ENCODE results near the gene CDK18.

CDK18 gene

DNA sequence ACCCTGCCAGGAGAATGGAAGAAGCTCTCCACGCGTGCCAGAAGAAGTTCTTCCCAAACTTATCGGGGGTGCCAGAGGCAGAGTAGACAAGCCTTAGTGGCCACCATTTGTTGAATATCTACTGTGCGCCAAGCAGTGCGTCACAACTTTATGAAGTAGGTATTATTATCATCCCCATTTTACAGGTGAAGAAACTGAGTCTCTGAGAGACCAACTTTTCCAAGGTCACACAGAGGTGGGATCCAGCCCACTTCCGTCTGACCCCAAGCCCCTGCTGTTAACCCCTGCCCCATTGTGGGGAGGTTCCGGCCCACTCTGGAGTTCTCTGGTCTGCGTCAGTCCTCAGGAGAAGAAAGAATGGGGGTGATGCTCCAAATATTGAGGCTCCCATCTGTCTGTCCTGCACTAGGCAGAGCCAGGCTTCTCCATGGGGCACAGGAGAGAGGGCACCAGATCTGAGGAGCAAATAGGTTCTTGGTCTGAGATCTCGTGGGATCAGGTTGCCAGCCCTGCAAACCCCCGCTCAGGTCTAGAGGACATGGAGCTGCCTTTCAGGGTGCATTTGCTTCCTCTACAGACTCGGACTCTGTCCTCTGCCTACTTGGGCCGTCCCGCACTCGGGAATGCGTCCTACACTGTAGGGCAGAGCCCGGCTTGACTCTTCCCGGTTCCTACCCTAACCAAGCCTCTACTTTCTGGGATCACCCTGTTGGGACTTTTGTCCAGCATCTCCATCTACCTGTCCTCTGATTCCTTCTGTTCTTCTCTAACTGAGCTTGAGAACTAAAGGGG is 2.1 kb downstream of the CDK18 start:
- no peak for DNase-seq

DNA sequence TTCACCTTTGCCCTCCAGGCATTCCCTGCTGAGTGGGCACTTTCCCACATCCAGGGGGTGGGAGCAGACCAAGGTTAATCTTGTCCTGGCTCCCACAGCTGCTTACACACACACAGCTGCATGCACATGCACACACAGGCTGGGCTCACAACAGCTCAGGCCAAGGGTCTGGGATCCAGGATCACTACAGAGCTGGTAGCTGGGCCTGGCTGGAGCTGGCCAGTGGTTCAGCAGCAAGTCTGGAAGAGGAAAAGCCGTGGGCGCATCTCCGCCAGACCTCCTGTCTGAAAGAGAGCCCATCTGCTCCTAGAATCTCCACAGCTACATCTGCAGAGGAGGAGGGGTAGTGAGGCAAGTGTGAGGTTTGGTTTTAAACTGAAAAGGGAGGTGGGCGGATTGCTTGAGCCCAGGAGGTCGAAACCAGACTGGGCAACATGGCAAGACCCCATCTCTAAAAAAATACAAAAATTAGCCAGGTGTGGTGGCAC is 3.8 kb downstream of the CDK18 start:
- DNase-seq = no peak

DNA sequence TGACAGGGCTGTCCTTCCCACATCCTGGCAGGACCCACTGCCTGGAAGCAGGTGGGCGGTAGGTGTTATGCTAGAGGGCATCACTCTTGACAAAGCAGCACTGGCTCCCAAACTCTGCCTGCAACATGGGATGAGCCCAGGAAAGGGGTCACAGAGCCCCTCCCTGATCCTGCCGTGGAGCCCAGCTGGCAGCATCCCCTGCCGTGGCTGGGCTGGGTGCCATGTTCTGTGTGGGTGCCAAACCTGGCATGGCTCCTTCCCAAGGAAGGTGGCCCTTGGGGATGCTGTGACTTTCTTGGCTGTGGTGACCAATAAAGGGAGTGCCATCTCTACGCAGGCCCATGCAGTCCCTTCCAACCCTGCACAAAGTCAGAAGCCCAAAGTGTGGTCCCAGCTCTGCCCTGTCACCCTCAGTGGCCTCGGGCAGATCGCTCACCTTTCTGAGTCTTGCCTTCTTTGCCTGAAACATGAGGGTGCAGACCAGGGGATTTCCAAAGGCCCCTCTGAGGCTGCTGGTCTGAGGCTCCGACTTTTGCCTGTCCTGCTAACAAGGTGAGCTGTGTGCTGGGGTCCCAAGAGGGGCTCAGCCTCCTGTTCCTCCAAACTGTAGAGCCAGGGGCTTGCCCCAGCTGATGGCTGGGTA is 6.0 kb downstream of the CDK18 start:
- no peak for DNase-seq

DNA sequence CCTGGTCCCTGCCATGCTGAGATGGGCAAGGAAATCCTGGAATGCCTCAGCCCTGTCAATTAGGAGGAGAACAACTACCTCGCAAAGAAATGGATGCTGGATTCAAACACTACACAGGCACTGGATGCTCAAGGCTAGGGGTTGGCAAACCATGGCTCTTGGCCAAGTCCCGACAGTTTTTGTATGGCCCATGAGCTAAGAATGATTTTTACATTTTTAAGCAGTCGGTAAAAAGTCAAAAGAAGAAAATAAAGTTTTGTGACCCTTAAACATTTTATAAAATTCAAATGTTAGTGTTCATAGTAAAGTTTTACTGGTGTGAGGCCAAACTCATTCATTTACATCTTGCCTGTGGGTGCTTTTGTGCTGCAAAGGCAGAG is 6.5 kb downstream of the CDK18 start:
- DNase-seq = no peak

DNA sequence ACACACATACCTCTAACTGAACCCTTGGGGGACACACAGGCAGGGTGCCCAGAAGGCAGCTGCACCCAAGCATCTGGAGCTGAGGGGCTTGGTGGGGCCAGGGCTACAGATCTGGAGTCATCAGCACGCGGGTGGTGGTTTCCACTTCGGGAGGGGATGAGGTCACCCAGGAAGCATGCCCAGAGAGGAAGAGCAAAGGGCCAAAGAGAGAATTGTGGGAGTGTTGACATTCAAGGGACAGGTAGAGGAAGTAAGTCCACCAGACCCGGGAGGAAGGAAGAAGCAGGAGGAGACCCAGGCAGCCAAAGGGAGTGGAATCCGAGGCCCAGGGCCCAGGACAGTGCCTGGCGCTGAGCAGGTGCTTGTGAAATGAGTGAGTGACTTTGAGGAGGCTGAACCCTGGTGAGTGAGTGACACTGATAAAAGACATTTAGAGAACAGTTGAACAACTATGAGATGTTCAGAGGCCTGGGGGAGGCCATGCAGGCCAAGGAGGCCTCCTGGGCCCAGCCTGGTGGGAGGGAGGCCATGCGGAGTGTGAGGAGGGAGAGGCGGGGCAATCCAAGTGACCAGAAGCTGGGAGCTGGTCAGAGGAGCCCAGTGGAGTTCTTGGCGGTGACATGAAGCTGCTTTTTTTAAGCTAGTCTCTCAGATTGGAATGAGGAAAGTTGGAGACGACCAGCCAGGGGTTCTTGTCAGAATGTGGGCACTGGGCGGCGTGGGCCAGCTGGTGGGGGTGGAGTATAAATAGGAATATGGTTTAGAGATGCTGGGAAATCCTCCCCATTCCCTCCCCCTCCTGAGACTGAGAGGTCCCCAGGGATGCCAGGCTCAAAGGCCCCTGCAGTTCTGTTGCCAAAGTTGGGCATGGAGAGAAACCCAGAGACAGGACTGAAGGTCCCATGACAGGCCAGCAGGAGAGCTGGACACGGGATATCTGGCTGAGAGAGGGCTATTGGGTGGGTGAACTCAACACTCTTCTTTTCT is 7.9 kb downstream of the CDK18 start:
- DNase-seq = no peak

DNA sequence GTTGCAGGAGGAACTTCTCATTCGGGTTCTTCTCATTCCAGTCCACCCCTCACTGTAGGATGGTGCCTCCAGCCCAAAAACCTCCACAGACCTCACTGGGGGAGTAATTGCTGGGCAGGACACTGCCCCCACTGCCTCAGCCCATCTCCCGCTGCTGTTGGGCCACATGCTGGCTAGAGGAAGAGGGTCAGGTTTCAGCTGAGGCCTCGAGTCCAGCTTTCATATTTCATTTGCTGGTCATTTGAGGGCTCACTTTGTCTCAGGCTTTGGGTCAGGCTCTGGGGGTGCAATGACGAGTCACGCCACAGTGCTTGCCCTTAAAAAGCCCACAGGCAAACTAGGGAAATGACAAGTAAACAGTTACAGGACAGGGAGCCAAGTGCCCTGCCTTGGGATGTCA is 9.3 kb downstream of the CDK18 start:
- no peak for DNase-seq

DNA sequence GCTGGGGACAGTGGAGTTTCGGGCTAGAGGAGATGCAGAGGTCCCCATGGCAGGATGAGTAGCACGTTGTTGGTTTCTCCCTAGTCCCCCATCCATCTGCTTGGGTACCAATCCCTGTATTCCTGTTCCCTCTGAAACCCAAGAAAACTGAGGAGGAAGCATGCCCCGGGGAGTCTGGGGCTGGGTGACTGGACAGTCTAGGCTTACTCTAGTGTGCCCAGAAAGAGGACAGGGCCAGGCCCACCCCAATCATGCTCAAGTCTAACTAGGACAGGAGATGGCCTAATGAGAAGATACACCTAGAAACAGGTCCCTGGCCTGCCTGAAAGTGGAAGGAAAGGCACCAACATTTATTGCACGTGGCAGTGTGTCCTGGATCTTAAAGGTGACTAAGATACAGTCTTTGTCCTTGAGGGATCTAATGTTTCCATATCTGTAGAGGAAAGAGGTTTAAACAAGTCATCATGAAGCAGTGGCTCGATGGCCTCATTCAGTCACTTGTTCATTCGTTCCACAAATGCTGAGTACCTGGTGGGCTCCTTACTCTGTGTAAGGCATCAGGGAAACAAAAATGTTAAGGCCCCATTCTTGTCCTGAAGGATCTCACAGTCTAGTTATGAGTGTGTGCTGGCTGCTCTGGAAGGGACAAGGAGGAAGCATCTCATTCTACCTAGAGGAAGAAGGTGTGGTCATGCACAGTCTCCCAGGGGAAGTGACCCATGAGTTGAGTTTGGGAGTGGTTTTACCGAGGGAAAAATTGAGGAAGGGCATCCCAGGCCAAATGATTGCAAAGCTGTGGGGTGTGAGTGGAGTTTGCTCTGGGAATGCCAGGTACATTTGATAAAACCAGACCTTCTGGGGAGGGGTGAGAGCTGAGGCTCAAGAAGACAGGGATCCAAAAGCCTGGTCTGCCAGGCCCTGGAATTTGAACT is 10.0 kb downstream of the CDK18 start:
- no peak for DNase-seq

DNA sequence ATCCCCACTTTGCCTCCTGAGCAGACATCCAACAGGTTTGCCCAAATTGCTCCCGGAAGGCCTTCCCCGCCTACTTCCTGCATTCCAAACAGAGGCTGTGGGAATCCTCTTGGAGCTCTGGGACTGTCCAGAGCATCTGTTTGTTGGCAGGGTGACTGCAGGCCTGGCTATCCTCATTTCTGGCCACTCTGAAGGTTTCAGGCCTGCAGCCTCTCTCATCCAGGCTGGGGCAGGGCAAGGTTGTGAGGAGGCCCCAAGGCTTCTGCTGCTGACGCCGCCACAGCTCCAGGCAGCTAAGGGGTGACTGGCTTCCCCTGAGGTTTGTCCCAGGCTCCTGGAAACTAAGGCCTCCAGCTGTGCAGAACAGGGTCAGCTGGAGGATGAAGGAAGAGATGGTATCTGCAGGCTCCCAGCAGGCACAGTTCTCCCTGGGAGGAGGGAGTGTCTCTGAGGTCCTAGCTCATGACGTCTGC is 11.3 kb downstream of the CDK18 start:
- no peak for DNase-seq

DNA sequence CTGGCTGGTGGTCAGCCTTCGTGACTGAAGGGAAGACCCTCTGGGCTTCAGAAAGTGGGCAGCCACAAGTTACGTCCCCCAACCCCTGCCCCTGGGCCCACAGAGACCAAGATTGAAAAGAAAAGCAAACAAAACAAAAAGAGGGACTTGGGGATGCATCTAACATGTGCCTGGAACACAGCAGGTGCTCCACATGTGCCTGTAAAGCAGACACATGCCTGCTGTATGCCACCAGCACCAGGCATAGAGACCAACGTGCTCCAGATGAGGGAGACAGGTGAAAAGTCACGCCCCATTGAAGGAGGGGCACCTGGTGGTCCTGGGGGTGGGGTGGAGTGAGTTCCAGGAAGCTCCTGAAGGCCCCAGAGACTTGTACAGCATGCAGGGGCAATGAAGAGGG is 11.9 kb downstream of the CDK18 start:
- DNase-seq = no peak

DNA sequence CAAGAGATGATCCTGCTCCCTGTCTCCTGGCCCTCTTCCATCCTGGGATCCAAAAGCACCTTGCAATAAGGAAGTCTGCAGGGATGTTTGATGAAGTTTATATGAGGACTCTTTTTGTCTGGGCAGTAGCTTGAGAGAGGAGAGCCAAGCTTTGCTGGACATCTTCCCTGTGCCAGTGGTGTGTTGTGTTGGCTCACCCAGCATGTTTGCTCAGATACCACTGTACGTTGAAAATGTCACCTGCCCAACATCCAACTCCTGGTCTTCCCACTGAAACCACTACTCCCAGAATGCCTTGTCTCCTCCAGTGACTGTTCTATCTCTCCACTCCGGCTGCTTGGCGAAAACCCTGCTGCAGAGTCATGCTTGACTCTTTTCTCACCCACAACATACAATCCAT is 12.8 kb downstream of the CDK18 start:
- no peak for DNase-seq

DNA sequence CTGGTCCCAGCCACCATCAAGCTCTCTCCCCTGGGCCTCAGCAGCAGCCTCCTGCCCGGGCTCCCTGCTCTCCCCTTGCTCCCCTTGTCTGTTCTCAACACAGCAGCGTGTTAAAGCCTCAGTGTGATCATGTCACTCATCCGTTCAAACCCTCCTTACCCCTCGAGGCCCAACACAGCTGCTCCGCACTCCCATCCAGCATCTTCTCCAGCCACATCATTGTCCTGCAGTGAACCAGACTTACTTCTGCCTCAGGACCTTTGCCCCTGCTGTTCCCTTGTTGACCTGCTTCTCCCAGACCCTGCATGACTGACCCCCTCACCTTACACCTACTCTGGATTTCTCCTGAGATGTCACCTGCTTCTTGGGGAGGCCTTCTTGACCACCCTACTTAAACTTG is 13.3 kb downstream of the CDK18 start:
- DNase-seq = no peak

DNA sequence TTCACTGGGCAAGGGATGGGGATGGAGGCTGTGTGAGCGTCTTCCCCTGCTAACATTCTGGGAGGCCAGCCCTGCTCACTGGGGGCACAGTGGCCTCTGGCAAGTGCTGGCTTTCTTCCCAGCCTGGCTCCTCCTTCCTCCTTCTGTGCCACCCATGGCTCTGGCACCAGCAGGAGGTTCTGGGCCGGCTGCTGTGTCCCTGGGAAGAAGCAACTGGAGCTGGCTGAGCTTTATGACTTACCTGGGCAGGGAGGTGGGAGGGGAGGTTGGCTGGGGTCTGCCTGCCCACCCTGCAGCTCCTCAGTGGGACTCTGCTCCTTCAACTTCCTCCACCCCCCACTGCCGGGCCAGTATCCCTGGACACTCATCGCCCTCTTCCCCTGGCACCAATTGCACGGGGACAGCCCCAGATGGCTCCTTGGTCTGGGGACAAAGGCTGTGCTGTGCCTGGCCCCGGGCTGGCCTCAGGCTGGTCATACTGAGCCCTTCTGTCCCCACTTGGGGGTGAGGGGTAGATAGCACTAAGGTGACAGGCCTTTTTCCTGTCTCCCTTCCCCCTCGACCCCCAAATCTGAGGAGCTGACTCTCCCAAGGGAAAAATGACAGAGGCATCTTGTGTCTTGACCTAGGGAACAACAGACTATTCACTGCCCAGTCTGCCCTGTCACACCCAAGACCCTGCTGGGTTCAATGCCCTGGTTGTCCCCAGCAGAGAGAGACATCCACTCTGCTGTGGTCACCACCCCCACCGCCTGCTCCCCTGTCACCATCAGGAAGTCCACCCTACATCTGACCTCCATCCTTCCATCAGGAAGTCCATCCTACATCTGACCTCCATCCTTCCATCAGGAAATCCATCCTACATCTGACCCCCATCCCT is 14.4 kb downstream of the CDK18 start:
- no peak for DNase-seq

DNA sequence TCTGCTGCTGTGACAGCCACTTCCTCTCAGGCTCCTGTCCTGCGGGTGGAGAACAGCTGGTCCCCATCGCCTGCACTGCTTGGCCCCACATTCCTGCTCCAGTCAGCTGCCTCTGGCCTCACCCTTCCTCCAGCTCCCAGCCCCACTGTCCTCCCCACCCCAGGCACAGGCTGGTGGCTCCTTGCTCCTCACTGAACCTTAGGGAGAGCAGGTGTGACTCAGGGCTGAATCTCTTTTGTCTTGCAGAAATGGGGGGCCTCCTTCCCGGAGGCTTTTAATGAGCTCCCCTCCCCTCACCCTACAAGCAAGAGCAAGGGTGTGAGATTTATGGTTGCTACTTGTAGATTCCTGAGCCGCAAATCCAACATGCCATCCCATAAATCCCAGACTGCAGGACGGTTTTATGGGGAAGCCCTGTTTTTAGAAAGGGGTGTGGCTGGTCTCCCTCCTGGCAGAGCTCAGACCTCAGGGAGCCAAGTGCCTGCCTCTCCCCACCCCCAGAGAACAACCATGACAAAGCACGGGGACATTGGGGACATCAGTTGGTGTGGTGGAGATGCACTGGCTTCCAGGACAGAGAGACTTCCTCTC is 15.2 kb downstream of the CDK18 start:
- no peak for DNase-seq

DNA sequence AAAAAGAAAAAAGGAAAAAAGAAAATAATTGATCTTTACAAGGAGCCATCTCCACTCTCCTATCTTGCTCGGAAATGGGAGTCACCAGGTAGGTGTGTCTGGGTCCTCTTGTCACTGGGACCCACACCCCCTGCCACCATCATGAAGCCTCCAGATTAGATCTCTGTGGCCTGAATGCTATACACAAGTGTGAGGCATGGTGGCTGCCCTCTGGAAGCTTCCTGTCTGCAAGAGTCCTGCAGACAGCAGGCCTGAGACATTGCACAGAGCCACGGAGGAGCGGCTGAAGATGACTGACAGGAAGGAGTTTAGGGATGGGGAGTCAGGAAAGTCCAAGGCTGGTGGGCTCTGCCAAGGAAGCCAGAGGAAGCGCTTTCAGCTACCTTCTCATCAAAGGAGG is 16.2 kb downstream of the CDK18 start:
- DNase-seq = no peak

DNA sequence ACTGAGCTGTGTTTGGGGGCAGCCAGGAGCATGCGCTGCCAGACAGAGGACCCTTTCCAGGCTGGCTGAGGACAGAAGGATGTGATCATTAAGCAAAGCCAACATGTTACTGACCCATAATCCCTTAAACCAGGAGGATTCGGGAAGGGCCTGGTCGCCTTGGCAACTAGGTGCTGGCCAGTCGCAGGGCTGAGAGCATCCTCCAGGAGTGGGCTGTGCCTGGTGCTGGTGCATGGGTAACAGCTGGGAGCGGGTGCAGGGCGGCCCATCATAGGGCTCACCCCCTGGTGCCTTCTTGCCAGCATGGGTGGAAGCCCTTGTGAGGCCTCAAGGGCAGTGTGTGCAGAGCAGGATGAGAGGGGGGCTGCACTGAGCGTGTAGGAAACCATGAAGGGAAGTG is 17.2 kb downstream of the CDK18 start:
- no peak for DNase-seq

DNA sequence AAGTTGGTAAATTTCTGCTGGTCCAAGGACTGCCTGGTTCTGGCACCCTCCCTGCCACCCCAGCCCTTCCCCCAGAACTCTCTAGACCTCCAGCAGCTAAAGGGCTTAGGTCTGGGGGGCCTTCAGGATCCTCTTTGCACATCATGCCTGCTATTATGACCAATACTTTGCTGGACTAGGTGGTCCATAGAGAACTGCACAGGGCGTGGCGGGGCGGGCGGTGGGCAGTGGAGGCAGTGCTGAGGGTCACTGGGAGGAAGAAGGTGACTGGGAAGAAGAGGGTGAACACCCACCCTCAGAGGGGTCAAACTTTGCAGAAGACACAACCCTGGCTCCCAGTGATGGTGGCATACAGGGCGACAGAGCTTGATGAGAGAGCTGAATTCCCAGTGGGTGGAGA is 18.2 kb downstream of the CDK18 start:
- no peak for DNase-seq

DNA sequence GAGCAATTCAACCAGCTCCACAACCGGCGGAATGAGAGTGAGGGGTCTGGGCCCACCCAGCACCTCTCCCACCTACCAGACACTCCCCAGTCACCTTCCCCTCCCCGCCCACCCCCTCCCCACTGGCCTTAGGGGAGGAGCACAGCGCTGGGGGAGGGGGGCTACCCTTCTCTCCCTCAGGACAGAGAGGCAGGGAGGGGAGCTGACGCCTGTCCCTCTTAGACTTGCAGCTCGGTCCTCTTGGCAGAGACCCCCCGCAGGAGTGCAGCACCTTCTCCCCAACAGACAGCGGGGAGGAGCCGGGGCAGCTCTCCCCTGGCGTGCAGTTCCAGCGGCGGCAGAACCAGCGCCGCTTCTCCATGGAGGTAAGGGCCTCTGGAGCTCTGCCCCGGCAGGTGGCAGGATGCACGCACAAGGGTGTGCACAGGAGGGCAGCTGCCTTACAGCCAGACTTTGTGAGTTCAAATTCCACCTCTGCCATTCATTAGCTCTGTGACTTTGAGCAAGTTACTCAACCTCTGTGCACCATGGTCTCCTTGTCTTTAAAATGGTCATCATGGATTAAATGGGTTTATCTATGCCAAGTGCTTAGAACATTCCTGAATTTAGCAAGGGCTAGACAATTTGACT is 18.9 kb downstream of the CDK18 start:
- no peak for DNase-seq

DNA sequence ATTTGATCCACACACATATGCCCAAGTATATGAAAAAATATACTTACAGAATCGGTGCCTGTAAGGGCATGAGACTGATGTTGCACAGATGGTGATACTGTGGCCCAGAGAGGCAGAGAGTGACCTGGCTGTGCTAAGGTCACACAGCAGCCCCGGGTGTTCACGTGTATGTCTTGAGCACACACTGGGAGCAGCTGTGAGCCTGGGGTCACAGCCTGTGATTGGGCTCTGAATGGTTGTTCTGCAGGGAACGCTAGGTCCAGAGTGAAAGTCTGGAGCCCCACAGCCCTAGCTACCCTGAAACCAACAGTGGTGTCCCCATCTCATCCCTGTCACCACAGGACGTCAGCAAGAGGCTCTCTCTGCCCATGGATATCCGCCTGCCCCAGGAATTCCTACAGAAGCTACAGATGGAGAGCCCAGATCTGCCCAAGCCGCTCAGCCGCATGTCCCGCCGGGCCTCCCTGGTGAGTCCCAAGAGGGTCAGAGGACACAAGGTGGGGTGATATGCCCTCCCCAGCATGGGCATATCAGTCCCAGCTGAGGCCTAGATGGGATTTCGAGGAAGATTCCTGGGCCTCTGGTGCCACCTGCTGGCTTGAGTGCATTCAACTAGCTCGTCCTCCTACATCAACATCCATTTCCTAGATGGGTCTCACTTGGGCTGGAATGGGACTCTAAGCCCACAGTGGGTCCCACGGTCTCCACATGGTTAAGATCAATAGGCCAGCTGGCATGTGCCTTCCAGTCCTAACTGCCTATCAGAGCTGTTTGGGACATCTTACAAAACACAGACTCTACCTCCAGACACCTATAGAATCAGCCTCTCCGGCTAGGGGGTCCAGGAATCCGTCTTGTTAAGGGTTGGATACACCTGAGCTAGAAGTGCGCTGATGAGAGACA is 19.7 kb downstream of the CDK18 start:
- DNase-seq = peak; percentile 82

DNA sequence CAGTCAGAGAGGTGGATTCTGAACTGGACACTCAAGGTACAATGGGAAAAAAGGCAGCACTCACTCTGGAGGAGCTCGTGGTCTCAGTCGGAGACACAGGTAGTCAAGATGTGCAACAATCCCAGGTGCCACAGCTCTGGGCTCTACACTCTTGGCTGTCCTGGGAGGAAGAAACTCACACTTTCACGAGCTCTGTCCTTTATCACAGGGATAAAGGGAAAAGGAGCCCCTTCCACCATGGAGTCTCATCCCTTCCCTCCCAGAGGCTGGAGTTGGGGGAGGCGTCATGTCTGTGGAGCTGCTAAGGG is 20.3 kb downstream of the CDK18 start:
- DNase-seq = no peak
